ENCODE results near the gene ADCY5.

ADCY5 gene

GRCh38 chr3:123442908-123443307 is 6.0 kb downstream of the ADCY5 start:
- H3K4me3 ChIP-seq (ENCODE audit: low read depth, low read length) = no peak overlapping the region
- no peak for TF ChIP-seq CTCF (IDR thresholded peaks at IDR 0.05; ENCODE audit: low read depth, low read length)

- H3K4me3 ChIP-seq (ENCODE audit: low read depth, low read length) = no peak overlapping the region
- no peak for TF ChIP-seq CTCF (IDR thresholded peaks at IDR 0.05; ENCODE audit: low read depth, low read length)
These were observed 6.8 kb downstream of the ADCY5 start for GRCh38 chr3:123442125-123442524.

GRCh38 chr3:123439806-123440580 is 8.9 kb downstream of the ADCY5 start:
- H3K4me3 ChIP-seq (ENCODE audit: low read depth, low read length) = no peak overlapping the region
- no peak for TF ChIP-seq CTCF (IDR thresholded peaks at IDR 0.05; ENCODE audit: low read depth, low read length)

GRCh38 chr3:123432832-123433523 is 15.9 kb downstream of the ADCY5 start:
- TF ChIP-seq CTCF (IDR thresholded peaks at IDR 0.05; ENCODE audit: low read depth, low read length) = no peak
- H3K4me3 ChIP-seq (ENCODE audit: low read depth, low read length) = no peak overlapping the region

- no peak for TF ChIP-seq CTCF (IDR thresholded peaks at IDR 0.05; ENCODE audit: low read depth, low read length)
- H3K4me3 ChIP-seq (ENCODE audit: low read depth, low read length) = no peak overlapping the region
These were observed 17.1 kb downstream of the ADCY5 start for GRCh38 chr3:123431658-123432324.

GRCh38 chr3:123431007-123431657 is 17.8 kb downstream of the ADCY5 start:
- H3K4me3 ChIP-seq (ENCODE audit: low read depth, low read length) = no peak overlapping the region
- TF ChIP-seq CTCF (IDR thresholded peaks at IDR 0.05; ENCODE audit: low read depth, low read length) = no peak
